GM18519 (cell line): ENCODE measurements around the gene NUDC.
"Not testable (repeated sequence)": the region's sequence is repeated elsewhere in the genome, so short reads cannot be mapped to it uniquely, and the experiment has no call there.

Source experiments
- ATAC-seq: cut with Tn5 transposase; IDR thresholded peaks from one replicate; pipeline ENCODE4 v1.9.1; 2021; ENCODE audit warnings: mild to moderate bottlenecking, moderate library complexity; ENCODE audit not compliant: unreplicated experiment, low FRiP score

The NUDC gene

GRCh38 chr1:26910343-26911160 is 11.0 kb upstream of the NUDC start:
- no peak for ATAC-seq

GRCh38 chr1:26911399-26912146 is 10.0 kb upstream of the NUDC start:
- no peak for ATAC-seq

GRCh38 chr1:26912147-26912490 is 9.4 kb upstream of the NUDC start:
- ATAC-seq, result no peak

GRCh38 chr1:26913389-26913753 is 8.2 kb upstream of the NUDC start:
- ATAC-seq, result no peak

GRCh38 chr1:26913754-26914619 is 7.6 kb upstream of the NUDC start, which contains the start of gene NR0B2:
Gene NR0B2, minus strand, starts transcription at chr1:26913975. Its CDS starts 35 bp downstream, at chr1:26913940.
- no peak for ATAC-seq

- ATAC-seq, result no peak
These were observed 6.2 kb upstream of the NUDC start for GRCh38 chr1:26915204-26915842.

GRCh38 chr1:26921126-26921539 is 410 bp upstream of the NUDC start:
- ATAC-seq, result no peak

GRCh38 chr1:26922431-26922729 is 837 bp downstream of the NUDC start:
- no peak for ATAC-seq

- ATAC-seq, result no peak
These were observed 1.4 kb downstream of the NUDC start for GRCh38 chr1:26922901-26923300.

- ATAC-seq, result no peak
These were observed 2.2 kb downstream of the NUDC start for GRCh38 chr1:26923711-26924110.

- ATAC-seq, result no peak
These were observed 11.0 kb downstream of the NUDC start for GRCh38 chr1:26932531-26932930.

- ATAC-seq, result no peak
These were observed 15.3 kb downstream of the NUDC start for GRCh38 chr1:26936823-26937222.

- no peak for ATAC-seq
These were observed 16.6 kb downstream of the NUDC start for GRCh38 chr1:26938004-26938658.

- no peak for ATAC-seq
These were observed 17.1 kb downstream of the NUDC start for GRCh38 chr1:26938659-26939025.

- no peak for ATAC-seq
These were observed 19.8 kb downstream of the NUDC start for GRCh38 chr1:26941311-26941710.

GRCh38 chr1:26942656-26943055 is 21.1 kb downstream of the NUDC start:
- no peak for ATAC-seq

- ATAC-seq, result no peak
These were observed 23.6 kb downstream of the NUDC start for GRCh38 chr1:26945138-26945537.

- ATAC-seq, result no peak
These were observed 24.2 kb downstream of the NUDC start for GRCh38 chr1:26945728-26946127.

- ATAC-seq, result no peak
These were observed 24.7 kb downstream of the NUDC start for GRCh38 chr1:26946270-26946669.

- not testable (repeated sequence) for ATAC-seq
These were observed 27.1 kb downstream of the NUDC start for GRCh38 chr1:26948725-26949057.
